Activated naive CD4-positive, alpha-beta T cell (primary cell): ENCODE measurements around the gene ENTPD7.
"Not testable (repeated sequence)": the region's sequence is repeated elsewhere in the genome, so short reads cannot be mapped to it uniquely, and the experiment has no call there.

Source experiments
- DNase-seq, 4 experiments: peaks; one replicate each; lab custom pipeline; 2025; lab: John Stamatoyannopoulos, UW

ENTPD7 gene

GRCh38 chr10:99659031-99659867, at the start of gene ENTPD7:
ENTPD7 (plus strand) TSS chr10:99659509; CDS start chr10:99659957, 448 bp downstream.
- DNase-seq: peak; percentile 64 to 81 (median 72)

GRCh38 chr10:99610221-99610620, 49.1 kb upstream of the ENTPD7 start:
- no peak for DNase-seq

GRCh38 chr10:99611326-99611725, 48.0 kb upstream of the ENTPD7 start:
- DNase-seq: no peak

- DNase-seq: no peak
Observed at GRCh38 chr10:99612167-99612831, 47.0 kb upstream of the ENTPD7 start.

GRCh38 chr10:99615426-99615825, 43.9 kb upstream of the ENTPD7 start:
- no peak for DNase-seq

- no peak for DNase-seq
Observed at GRCh38 chr10:99617696-99618095, 41.6 kb upstream of the ENTPD7 start.

- DNase-seq: no peak
Observed at GRCh38 chr10:99619090-99619800, 40.1 kb upstream of the ENTPD7 start.

GRCh38 chr10:99619851-99620710, 39.2 kb upstream of the ENTPD7 start, which contains the start of gene SLC25A28:
SLC25A28 (minus strand) TSS chr10:99620439; CDS start chr10:99620335, 104 bp downstream.
- DNase-seq: peak; percentile 77 to 88 (median 86)

GRCh38 chr10:99620711-99621453, 38.4 kb upstream of the ENTPD7 start:
- DNase-seq: peak; percentile 77 to 88 (median 86)

GRCh38 chr10:99621454-99622251, 37.7 kb upstream of the ENTPD7 start:
- no peak for DNase-seq

- no peak for DNase-seq
Observed at GRCh38 chr10:99623919-99624318, 35.4 kb upstream of the ENTPD7 start.

GRCh38 chr10:99625124-99625523, 34.2 kb upstream of the ENTPD7 start:
- DNase-seq: not testable (repeated sequence)

GRCh38 chr10:99628923-99629624, 30.2 kb upstream of the ENTPD7 start:
- DNase-seq: no peak

GRCh38 chr10:99629625-99629978, 29.7 kb upstream of the ENTPD7 start:
- no peak for DNase-seq

GRCh38 chr10:99630433-99630832, 28.9 kb upstream of the ENTPD7 start:
- no peak for DNase-seq

GRCh38 chr10:99630991-99631390, 28.3 kb upstream of the ENTPD7 start:
- no peak for DNase-seq

GRCh38 chr10:99631496-99631895, 27.8 kb upstream of the ENTPD7 start:
- DNase-seq: no peak

GRCh38 chr10:99633832-99634231, 25.5 kb upstream of the ENTPD7 start:
- no peak for DNase-seq

GRCh38 chr10:99647601-99648151, 11.6 kb upstream of the ENTPD7 start:
- no peak for DNase-seq
